NCI-H345 treated with DMSO at 0.1 percent for 48 hours (cell line): ENCODE data around the gene ANO6.

Experiments used
- DNase-seq: peaks from one replicate; lab custom pipeline; 2025; ENCODE audit not compliant: unreplicated experiment; lab: John Stamatoyannopoulos, UW

ANO6 gene

GRCh38 chr12:45212064-45212463 is 3.8 kb upstream of the ANO6 start:
- no peak for DNase-seq

GRCh38 chr12:45213107-45213506 is 2.8 kb upstream of the ANO6 start:
- no peak for DNase-seq

- DNase-seq: no peak
Observed at GRCh38 chr12:45214071-45214470, 1.8 kb upstream of the ANO6 start.

- no peak for DNase-seq
Observed at GRCh38 chr12:45214749-45215418, 1.0 kb upstream of the ANO6 start.

DNA sequence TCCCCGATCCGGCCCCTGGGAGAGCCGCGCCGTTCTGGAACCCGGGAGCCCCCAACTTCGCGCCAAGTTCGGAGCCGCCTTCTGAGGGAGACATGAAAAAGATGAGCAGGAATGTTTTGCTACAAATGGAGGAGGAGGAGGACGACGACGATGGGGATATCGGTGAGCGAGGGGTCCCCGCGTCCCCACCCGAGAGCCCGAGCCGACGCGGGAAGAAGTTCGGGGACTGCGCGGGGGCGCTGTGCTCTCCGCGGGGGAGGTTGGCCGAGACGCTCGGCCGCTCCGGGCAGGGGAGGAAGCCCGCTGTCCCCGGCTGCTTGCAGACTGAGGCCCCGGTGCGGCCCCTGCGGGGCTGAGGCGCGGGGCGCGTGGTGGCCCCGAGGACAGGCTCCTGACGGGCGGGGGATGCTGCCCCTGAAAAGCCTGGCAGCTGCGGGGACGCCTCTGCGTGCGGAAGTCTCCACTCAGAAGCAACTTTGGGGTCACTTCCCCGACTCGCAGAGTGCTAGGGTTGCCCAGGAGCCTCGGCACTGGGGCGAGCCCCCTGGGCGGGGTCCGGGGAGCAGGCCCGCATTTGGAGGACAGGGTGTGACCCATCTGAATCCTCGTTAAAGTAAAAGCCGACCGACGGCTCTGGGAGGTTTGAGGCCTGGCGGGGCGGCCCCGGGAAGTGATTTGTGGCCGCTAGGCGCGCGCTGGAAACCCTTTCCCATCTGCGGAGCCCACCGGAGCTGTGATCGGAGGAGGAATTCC is 511 bp downstream of the ANO6 start:
- DNase-seq: no peak

GRCh38 chr12:45216983-45217485 is 1.1 kb downstream of the ANO6 start:
- no peak for DNase-seq

- DNase-seq: no peak
Observed at GRCh38 chr12:45217846-45218245, 2.0 kb downstream of the ANO6 start.

DNA sequence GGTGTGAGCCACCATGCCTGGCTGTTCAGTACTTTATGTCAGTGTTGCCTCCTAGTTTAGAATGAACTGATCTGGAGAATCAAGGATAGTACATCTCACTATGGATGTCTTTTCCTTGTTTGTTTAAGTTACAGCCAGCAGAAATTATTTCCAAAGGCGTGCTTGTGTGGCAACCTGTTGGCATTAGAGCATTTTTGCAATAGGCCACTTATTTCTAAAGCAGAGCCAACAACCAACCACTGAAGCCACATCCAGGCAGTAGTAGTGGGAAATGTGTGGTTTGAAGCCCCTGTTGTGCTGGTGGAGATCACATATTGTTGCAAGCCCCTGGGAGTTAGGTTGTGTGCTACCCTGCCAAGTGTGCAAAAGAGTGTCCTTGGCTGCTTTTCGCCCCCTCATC is 3.7 kb downstream of the ANO6 start:
- no peak for DNase-seq

DNA sequence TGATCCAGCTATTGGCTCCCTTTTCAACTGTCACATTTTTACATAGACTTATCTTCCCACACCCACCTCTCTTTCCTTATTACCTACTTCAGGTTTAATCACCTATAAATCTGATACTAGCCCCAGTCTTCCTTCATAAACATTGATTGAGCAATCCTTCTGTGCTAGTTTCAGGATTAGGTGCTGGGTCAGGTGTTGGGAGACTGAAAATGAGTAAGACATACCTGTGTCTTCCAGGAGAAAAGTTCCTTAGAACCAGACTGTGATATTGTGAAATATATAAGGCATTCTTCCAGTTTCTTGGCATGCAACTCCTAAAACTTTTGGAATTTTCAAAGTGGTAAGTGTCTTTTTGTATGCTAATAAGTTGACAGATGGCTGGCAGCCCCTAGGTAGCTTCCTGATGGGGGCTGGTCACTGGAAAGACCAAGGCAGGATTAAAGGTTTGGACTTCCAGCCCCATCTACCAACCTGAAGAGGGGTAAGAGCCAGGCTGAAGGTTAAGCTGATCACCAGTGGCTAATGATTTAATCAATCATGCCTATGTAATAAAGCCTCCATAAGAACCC is 4.6 kb downstream of the ANO6 start:
- DNase-seq: no peak

GRCh38 chr12:45220969-45221368 is 5.1 kb downstream of the ANO6 start:
- no peak for DNase-seq

DNA sequence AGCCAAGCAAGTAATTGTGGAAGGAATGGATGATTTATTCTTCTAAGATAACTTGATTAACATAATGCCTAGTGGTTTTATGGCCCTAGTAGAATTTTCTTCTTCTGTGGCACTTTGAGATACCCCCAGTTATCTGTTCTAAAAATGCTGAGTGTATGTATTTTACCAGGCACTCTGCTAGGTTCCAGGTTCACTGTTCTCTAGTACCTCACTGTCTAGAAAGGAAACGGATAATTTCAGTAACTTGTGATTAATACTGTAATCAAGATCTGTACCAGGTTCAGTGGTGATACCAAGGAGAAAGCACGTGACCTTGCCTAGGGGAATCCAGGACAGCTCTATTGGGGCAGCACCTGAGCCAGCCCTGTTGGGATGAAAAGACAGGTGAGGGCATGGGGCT is 8.0 kb downstream of the ANO6 start:
- no peak for DNase-seq

- no peak for DNase-seq
Observed at GRCh38 chr12:45224311-45224710, 8.4 kb downstream of the ANO6 start.

DNA sequence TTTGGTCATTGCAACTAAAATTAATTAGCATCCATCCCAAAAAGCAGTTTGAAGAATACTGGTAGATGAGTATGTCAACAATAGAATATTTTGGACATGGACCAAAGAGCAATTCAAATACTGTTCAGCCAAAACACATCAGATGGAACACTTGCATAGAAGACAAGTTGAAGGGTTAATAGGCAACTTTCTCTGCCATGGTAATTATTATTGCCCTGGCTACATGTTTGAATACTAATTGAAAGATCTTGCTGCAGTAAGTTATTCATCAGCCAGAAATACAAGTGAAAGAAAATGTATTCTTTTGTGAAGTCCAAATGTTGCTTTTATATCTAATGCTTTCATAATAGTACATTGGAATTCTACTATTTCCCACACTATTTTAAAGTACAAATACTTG is 10.1 kb downstream of the ANO6 start:
- no peak for DNase-seq

- DNase-seq: no peak
Observed at GRCh38 chr12:45227316-45228067, 11.6 kb downstream of the ANO6 start.

DNA sequence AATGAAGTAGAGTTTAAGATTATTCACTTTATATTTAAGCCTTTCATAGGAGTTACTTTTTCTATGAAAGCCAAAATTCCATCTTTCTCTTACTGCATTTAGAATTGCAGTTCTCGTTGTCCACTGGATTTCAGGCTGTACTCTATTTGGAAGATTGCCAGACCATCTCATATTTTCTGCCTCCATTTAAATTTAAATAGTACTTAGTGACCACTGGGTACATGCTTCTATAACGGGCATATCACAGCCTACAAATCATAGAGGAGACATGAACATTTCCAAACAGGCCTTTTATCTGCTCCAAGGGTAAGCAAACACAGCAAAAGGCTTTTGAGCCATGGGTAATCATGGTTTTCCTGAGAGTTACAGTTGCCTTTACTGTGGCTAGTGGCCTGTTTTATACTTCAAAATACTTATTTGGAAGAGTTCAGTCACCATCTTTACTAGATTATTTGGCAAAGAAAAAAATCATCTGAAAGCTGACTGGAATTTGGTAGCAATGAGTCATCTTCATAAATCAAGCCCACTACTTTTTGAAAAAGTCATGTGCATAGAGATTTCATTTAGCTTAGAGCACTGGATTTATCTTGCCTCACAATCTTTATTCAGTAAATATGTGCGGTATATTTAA is 15.7 kb downstream of the ANO6 start:
- no peak for DNase-seq

DNA sequence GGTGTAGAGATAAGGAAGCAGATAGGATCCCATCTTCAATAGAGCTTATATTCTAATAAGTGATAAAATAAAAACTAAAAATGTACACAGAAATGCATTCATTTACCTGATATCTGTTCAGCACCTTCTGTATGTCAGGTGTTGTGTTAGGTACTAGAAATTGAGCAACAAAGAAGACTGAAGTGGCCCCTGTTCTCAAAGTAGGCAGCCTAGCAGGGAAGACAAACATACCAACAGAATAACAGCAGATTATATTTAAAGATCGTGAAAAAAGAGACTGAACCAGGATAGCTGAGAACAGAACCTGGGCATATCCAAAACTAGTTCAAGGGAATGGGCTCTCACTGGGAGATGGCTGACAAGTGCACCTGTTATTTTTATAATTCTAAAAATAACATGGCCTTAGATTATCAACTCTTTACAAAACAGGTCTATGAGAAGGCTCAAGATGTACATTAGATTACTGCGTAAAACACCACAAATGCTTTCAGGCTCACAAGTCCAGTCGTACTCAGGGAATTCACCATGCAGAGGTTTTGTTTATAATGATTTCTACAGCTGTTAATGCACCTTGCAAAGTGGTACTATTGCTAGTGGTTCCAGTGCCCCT is 16.4 kb downstream of the ANO6 start:
- no peak for DNase-seq

GRCh38 chr12:45232756-45233372 is 17.0 kb downstream of the ANO6 start:
- DNase-seq: no peak

DNA sequence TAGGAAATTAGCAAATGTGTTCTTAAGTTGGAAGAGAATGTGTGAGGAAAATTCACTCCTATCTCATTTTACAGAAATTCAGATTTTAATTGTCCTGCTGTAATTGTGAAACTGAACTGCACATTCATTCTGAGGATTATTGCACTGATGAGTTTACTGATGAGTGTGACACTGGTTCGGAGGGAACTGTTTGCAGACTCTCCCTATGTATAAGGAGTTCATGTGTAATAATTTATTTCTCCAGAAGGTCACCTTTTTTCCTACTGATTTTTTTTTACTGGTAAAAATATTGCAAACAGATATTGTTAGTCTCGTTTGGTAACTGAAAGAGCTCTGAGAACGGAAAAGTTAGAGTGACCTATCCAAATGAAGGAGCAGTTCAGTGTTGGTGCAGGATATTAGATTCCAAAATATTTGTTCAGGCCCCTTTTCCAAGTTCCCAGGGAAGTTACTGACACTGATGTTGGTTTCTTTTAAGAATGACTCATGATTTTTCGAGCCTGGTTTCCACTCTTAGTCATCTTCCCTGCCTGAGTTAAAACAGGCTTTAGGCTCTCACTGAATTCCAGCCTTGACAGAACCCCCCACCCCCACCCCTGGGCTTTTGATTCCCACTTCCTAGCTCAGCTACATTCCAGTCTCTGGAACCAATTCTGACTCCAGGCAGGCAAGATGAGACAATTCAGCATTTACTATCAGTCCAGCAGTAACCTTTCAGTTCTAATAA is 18.4 kb downstream of the ANO6 start:
- DNase-seq: no peak
